RWPE2 (cell line): Measurements from ENCODE around the gene PLCD1.

Source experiments
- ATAC-seq: fragments of 200-7000 bp; cut with Tn5 transposase; 3 replicates; pipeline ENCODE4 v1.9.1; 2021; ENCODE audit warnings: low read depth
- DNase-seq: peaks from one replicate; pipeline ENCODE4 v3.0.0-alpha.2; 2020; ENCODE audit warnings: low spot score
- H3K27ac ChIP-seq: fragments of 450-650 bp; 2 replicates; pipeline ENCODE4 v1.5.1; 2017; ENCODE audit warnings: mild to moderate bottlenecking; ENCODE audit not compliant: poor library complexity, severe bottlenecking
- H3K27me3 ChIP-seq: fragments of 250-450 bp; sonication (Bioruptor Pico); 2 replicates; pipeline ENCODE4 v1.5.1; 2021; ENCODE audit warnings: mild to moderate bottlenecking, moderate library complexity; ENCODE audit not compliant: insufficient read depth, poor library complexity, severe bottlenecking
- H3K36me3 ChIP-seq: fragments of 250-450 bp; sonication (Bioruptor Pico); 2 replicates; pipeline ENCODE4 v1.5.1; 2020; ENCODE audit warnings: low read depth, mild to moderate bottlenecking, moderate library complexity
- H3K4me1 ChIP-seq: fragments of 250-450 bp; sonication (Bioruptor Pico); 2 replicates; pipeline ENCODE4 v1.5.1; 2021; ENCODE audit warnings: mild to moderate bottlenecking, moderate library complexity; ENCODE audit not compliant: insufficient read depth, poor library complexity, severe bottlenecking
- H3K4me3 ChIP-seq: fragments of 250-450 bp; sonication (Bioruptor Pico); 2 replicates; pipeline ENCODE4 v1.5.1; 2021; ENCODE audit warnings: mild to moderate bottlenecking, moderate library complexity; ENCODE audit not compliant: severe bottlenecking
- H3K9me3 ChIP-seq: fragments of 250-450 bp; sonication (Bioruptor Pico); 2 replicates; pipeline ENCODE4 v1.5.1; 2021; ENCODE audit warnings: mild to moderate bottlenecking, moderate library complexity; ENCODE audit not compliant: severe bottlenecking
- TF ChIP-seq, protein P1 (sequence below): fragments of 450-650 bp; IDR thresholded peaks from one replicate; pipeline ENCODE4 v1.5.1; 2017; ENCODE audit warnings: mild to moderate bottlenecking, moderate library complexity; ENCODE audit not compliant: poor library complexity, severe bottlenecking

Gene PLCD1

DNA sequence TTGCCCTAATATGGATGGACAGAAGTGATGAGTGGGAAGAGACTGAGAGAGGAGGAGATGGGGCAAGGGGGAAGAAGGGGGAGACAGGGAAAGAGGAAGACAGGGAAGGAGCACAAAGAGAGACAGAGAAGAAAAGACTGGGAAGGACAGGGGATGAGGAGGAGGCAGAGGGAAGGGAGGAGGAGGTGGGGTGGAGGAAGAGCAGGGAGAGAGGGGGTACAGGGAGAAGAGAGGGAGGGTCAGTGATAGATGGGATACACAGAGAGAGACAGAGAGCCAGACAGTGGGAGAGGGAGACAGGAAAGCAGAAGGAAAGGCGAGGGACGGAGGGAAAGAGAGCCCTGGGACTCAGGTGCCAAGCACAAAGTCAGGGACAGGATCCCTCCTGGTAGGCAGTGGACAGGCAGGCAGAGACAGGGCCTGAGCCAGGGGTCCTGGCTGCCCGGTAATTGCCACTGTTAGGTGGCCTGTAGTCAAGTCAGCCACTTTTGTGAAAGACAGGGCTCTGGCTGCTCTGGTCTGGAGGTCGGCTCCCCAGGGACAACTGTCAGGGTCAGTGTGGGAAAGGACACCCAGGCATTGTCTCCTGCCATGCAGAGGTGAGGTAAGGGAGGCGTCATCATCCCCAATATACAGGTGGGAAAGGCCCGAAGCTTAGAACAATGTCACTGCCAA, 29.1 kb downstream of the PLCD1 start:
- Histone ChIP-seq H3K36me3 (no peaks in the 10 kb centered on the region), H3K27ac (no peak overlapping the region), H3K4me1 (peaks cover 6% of the 10 kb centered on the region), H3K27me3 (no peaks in the 10 kb centered on the region), H3K4me3 (no peak overlapping the region), H3K9me3 (no peaks in the 10 kb centered on the region)
- ATAC-seq, result no peak
- TF ChIP-seq, protein P1, sequence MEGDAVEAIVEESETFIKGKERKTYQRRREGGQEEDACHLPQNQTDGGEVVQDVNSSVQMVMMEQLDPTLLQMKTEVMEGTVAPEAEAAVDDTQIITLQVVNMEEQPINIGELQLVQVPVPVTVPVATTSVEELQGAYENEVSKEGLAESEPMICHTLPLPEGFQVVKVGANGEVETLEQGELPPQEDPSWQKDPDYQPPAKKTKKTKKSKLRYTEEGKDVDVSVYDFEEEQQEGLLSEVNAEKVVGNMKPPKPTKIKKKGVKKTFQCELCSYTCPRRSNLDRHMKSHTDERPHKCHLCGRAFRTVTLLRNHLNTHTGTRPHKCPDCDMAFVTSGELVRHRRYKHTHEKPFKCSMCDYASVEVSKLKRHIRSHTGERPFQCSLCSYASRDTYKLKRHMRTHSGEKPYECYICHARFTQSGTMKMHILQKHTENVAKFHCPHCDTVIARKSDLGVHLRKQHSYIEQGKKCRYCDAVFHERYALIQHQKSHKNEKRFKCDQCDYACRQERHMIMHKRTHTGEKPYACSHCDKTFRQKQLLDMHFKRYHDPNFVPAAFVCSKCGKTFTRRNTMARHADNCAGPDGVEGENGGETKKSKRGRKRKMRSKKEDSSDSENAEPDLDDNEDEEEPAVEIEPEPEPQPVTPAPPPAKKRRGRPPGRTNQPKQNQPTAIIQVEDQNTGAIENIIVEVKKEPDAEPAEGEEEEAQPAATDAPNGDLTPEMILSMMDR, result no peak
- DNase-seq, result peak; percentile 32

DNA sequence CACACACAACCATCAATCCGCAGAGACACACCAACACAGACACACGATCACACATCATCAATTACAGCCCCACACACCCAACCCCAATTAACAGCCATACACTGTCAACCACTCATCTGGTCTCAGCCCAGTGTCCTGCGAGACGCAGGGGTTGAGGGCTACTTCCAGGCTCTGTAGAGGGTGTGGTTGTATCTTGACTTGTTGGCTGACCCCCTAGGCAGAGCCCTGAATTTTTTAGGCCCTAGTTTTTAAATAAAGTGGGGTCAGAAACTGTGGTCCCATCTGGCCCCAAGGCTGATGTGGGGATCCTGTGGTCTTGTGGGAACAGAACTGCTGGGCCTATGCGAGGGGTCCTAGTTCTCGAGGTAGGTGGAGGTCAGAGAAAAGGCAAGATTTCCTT, 29.6 kb downstream of the PLCD1 start:
- TF ChIP-seq, protein P1, result no peak

DNA sequence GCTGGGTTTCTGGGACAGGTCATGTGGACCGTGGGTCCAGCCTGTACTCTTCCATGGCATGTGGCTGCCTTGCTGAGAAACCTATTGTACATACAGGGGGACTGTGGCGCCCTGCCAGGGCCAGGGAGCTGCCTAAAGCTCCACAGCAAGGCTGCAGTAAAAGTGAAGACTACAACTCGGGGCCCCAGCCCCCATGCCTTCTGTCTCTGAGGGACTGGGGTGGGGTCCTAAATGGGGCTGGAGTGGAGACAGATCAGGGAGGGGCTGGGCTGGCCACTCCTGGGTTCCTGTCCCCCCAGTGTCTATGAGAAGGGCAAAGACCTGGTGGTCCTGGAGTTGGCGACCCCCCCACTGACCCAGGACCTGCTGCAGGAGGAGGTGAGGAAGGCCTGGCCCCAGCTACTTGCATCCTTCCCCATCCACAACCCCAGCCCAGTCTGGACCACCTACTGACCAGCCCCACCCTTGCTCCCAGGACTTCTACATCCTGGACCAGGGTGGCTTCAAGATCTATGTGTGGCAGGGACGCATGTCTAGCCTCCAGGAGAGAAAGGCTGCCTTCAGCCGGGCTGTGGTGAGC, 31.6 kb downstream of the PLCD1 start:
- TF ChIP-seq, protein P1, result no peak

More for the DNA sequence above, 29.6 kb downstream of the PLCD1 start:
- no peak overlapping the region for H3K4me3 ChIP-seq
- H3K36me3 ChIP-seq, result no peaks in the 10 kb centered on the region
- no peak for ATAC-seq
- H3K27ac ChIP-seq, result no peak overlapping the region
- no peaks in the 10 kb centered on the region for H3K27me3 ChIP-seq
- DNase-seq, result peak; percentile 10
- H3K4me1 ChIP-seq, result peaks cover 6% of the 10 kb centered on the region
- no peaks in the 10 kb centered on the region for H3K9me3 ChIP-seq

DNA sequence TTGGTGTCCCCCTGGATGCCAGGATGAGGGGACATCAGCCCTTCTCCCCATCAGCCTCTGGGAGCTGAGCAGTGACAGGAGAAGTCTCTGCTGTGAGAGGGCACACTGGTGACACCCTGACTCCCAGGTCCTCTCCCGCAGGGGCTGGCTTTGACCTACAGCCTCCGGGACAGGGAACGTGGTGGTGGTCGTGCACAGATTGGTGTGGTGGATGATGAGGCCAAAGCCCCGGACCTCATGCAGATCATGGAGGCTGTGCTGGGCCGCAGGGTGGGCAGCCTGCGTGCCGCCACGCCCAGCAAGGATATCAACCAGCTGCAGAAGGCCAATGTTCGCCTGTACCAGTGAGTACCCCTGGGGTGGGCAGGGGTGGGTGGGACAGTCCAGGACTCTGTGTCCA, 32.1 kb downstream of the PLCD1 start:
- Histone ChIP-seq H3K4me3 (no peak overlapping the region), H3K36me3 (no peaks in the 10 kb centered on the region), H3K9me3 (no peaks in the 10 kb centered on the region), H3K27ac (no peak overlapping the region), H3K27me3 (no peaks in the 10 kb centered on the region), H3K4me1 (peaks cover 12% of the 10 kb centered on the region)
- TF ChIP-seq, protein P1, result no peak
- DNase-seq (no peak), ATAC-seq (no peak)

More for the DNA sequence above, 31.6 kb downstream of the PLCD1 start:
- Histone ChIP-seq H3K27me3 (no peaks in the 10 kb centered on the region), H3K36me3 (no peaks in the 10 kb centered on the region), H3K9me3 (no peaks in the 10 kb centered on the region), H3K4me1 (peaks cover 7% of the 10 kb centered on the region), H3K4me3 (no peak overlapping the region), H3K27ac (no peak overlapping the region)
- peak; percentile 45 for DNase-seq
- ATAC-seq, result no peak

DNA sequence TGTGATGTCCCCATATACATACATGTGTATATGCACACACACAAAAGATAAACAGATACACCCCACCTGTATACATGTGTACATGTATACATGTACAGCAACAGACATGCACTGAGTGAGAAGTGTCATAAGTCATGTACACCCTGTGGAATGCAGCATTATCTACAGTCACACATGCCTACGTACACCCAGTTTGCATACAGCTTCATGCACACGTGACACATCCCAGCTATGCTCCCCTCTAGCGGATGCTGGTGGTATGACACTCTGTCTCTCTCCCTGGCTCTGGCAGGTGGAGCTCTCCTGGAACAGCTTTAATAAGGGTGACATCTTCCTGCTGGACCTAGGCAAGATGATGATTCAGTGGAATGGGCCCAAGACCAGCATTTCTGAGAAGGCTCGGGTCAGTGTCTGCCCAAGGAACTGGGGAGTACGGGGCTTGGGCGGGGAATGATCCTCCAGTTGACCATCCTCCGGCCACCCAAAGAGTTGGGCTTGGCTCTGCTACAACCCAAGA, 32.6 kb downstream of the PLCD1 start:
- H3K4me3 ChIP-seq, result no peak overlapping the region
- H3K27me3 ChIP-seq, result no peaks in the 10 kb centered on the region
- peaks cover 14% of the 10 kb centered on the region for H3K4me1 ChIP-seq
- ATAC-seq (peak; percentile 54), DNase-seq (peak; percentile 60)
- H3K9me3 ChIP-seq, result no peaks in the 10 kb centered on the region
- TF ChIP-seq, protein P1, result peak; percentile 84
- no peak overlapping the region for H3K27ac ChIP-seq
- no peaks in the 10 kb centered on the region for H3K36me3 ChIP-seq
